Thyroid gland (tissue), 4 donors: Measurements from ENCODE around the gene PLXDC2. TPM values are rescaled to one million over a fixed set of nuclear protein-coding genes. Genes with fewer than 3 reads are reported as not detected.

Experiments
- DNase-seq, 2 donors: peaks; one replicate each; pipeline ENCODE4 v3.0.0-alpha.2; 2019
- H3K27ac ChIP-seq, 3 donors: fragments of 200-600 bp; sonication (generic); 1 replicate in 2 of 3; 2 replicates in 1 of 3; pipeline ENCODE4 v1.5.1; 2016 to 2019; ENCODE audit warnings: mild to moderate bottlenecking in 1 of 3, moderate library complexity in 1 of 3
- H3K27me3 ChIP-seq: fragments of 200-600 bp; sonication (generic); one replicate; pipeline ENCODE4 v1.5.1; 2019
- H3K36me3 ChIP-seq, 2 donors: fragments of 200-600 bp; sonication (generic); one replicate each; pipeline ENCODE4 v1.5.1; 2016 to 2019
- H3K4me1 ChIP-seq, 2 donors: fragments of 200-600 bp; sonication (generic); one replicate each; pipeline ENCODE4 v1.5.1; 2017 to 2019
- H3K4me3 ChIP-seq, 3 donors: fragments of 200-600 bp; sonication (generic); replicated peaks in 1 of 3; 1 replicate in 2 of 3; 2 replicates in 1 of 3; pipeline ENCODE4 v1.5.1; 2016; ENCODE audit warnings: mild to moderate bottlenecking in 1 of 3
- H3K9me3 ChIP-seq: fragments of 200-600 bp; sonication (generic); one replicate; pipeline ENCODE4 v1.5.1; 2017
- CTCF ChIP-seq, 6 experiments: fragments of 200-600 bp in 3 of 6; fragments of 450-650 bp in 3 of 6; sonication (generic) in 3 of 6; IDR thresholded peaks; one replicate each; pipeline ENCODE4 v1.5.1; 2016 to 2019; ENCODE audit warnings: antibody characterized with exemption in 6 of 6, mild to moderate bottlenecking in 2 of 6, inconsistent platforms in 1 of 6, moderate library complexity in 1 of 6
- POLR2A ChIP-seq, 2 donors: fragments of 450-650 bp; IDR thresholded peaks; one replicate each; pipeline ENCODE4 v1.6.1; 2017; ENCODE audit warnings: antibody characterized with exemption in 2 of 2, mild to moderate bottlenecking in 2 of 2, moderate library complexity in 1 of 2
- WGBS, 2 donors: methylation state at CpG; one replicate each; pipeline ENCODE4 v1.1.5; 2017; 5-methylcytosine and 5-hydroxymethylcytosine counted together
- intact Hi-C: fragments of 100-400 bp; cut with DNase I; formaldehyde crosslinking; loops from one replicate; pipeline ENCODE4 v1.15.1; 2023
- total RNA-seq, 4 donors: library from RNA; depleted of rRNA; stranded (reverse); fragments of >200 nt; gene quantifications; one replicate each; pipeline ENCODE4 v1.2.3, GENCODE V29; 2016

PLXDC2 gene
- total RNA-seq, 4 donors from 2014 or later = 44.6 to 91.0 (median 47.6) TPM

DNA sequence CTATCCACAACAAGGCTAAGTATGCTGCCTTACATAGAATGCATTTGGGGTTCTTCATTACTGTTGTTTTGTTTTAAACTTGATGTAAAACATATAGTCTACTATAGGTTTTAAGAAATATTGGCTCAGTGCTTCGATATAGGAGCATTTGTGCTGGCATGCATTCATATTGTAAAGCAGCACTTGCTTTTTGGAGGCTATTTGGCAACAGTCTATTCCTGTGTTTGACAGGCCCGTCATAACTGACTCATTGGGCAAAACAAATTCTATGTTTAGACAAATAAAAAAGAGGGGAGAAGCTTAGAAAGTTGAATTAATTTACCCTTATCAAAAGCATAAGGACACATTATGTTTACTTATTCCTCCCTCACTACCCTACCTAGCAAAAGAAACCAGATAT, 38.4 kb upstream of the PLXDC2 start:
- Histone ChIP-seq H3K36me3 (no peaks in the 10 kb centered on the region), H3K4me1 (no peaks in the 10 kb centered on the region), H3K4me3 (no peak overlapping the region), H3K27me3 (no peaks in the 10 kb centered on the region), H3K27ac (no peak overlapping the region), H3K9me3 (no peaks in the 10 kb centered on the region)
- 42 to 54% methylated on average over 2 of the region's 2 CpGs for WGBS, 2 donors
- TF ChIP-seq POLR2A (IDR thresholded peaks at IDR 0.05) (no peak), CTCF (IDR thresholded peaks at IDR 0.05) (no peak)
- intact Hi-C loops = no loop called here
- no peak for DNase-seq

DNA sequence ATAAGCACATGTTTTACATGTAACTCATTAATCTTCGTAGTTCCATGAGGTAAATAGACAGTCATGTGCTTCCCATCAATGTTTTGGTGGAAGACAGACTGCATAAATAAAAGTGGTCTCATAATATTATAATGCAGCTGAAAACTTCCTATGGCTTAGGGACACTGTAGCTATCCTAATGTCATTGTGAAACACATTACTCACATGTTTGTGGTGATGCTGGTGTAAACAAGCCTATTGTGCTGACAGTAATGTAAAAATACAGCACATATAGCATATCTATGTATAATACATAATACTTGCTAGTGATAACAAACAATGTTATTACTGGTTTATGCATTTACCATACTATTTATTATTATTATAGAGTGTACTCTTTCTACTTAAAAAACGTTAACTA, 37.2 kb upstream of the PLXDC2 start:
- no peaks in the 10 kb centered on the region for H3K27me3 ChIP-seq
- WGBS, 2 donors = 77 to 81% methylated on average over 2 of the region's 2 CpGs
- no peaks in the 10 kb centered on the region for H3K4me1 ChIP-seq
- H3K4me3 ChIP-seq = no peak overlapping the region
- H3K36me3 ChIP-seq = no peaks in the 10 kb centered on the region
- no peak for DNase-seq
- TF ChIP-seq POLR2A (IDR thresholded peaks at IDR 0.05) (no peak), CTCF (IDR thresholded peaks at IDR 0.05) (no peak)
- H3K27ac ChIP-seq = no peak overlapping the region
- intact Hi-C loops = no loop called here
- no peaks in the 10 kb centered on the region for H3K9me3 ChIP-seq

- DNase-seq = no peak
- Histone ChIP-seq H3K36me3 (no peaks in the 10 kb centered on the region), H3K4me3 (no peak overlapping the region), H3K4me1 (no peaks in the 10 kb centered on the region), H3K9me3 (no peaks in the 10 kb centered on the region), H3K27me3 (no peaks in the 10 kb centered on the region), H3K27ac (no peak overlapping the region)
- TF ChIP-seq CTCF (IDR thresholded peaks at IDR 0.05) (no peak), POLR2A (IDR thresholded peaks at IDR 0.05) (no peak)
- intact Hi-C loops = no loop called here
- 71 to 83% methylated on average over 6 of the region's 6 CpGs for WGBS, 2 donors
These were observed 33.7 kb upstream of the PLXDC2 start for GRCh38 chr10:19782430-19783089.

DNA sequence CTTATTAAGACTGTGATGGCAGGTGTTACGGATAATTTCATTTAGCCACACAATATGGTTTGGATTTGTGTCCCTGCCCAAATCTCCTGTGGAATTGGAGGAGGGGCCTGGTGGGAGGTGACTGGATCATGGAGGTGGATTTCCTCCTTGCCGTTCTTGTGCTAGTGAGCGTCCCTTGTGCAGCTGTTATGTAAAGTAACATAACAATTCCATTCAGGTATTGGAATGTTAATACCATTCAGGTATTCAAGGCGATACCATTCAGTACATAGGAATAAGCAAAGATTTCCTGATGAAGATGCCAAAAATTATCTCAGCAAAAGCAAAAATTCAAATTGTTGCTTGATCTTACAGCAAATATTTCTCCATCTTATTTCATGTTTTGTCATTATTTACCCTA, 32.5 kb upstream of the PLXDC2 start:
- no peaks in the 10 kb centered on the region for H3K27me3 ChIP-seq
- intact Hi-C loops = no loop called here
- no peak for DNase-seq
- H3K9me3 ChIP-seq = no peaks in the 10 kb centered on the region
- TF ChIP-seq CTCF (IDR thresholded peaks at IDR 0.05) (no peak), POLR2A (IDR thresholded peaks at IDR 0.05) (no peak)
- no peak overlapping the region for H3K27ac ChIP-seq
- H3K4me3 ChIP-seq = no peak overlapping the region
- WGBS, 2 donors = 89 to 92% methylated on average over 4 of the region's 4 CpGs
- H3K36me3 ChIP-seq = no peaks in the 10 kb centered on the region
- H3K4me1 ChIP-seq = no peaks in the 10 kb centered on the region

DNA sequence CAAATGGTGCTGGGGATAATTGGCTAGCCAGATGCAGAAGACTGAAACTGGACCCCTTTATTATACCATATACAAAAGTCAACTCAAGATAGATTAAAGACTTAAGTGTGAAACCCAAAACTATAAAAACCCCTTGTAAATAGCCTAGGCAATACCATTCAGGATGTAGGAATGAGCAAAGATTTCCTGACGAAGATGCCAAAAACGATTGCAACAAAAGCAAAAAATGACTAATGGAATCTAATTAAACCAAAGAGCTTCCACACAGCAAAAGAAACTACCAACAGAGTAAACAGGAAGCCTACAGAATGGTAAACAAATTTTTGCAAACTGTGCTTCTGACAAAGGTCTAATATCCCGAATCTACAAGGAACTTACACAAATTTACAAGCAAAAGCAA, 30.9 kb upstream of the PLXDC2 start:
- no peak overlapping the region for H3K27ac ChIP-seq
- no peak overlapping the region for H3K4me3 ChIP-seq
- intact Hi-C loops = no loop called here
- H3K9me3 ChIP-seq = no peaks in the 10 kb centered on the region
- 74 to 77% methylated on average over 3 of the region's 3 CpGs for WGBS, 2 donors
- DNase-seq = no peak
- no peaks in the 10 kb centered on the region for H3K4me1 ChIP-seq
- H3K36me3 ChIP-seq = no peaks in the 10 kb centered on the region
- H3K27me3 ChIP-seq = no peaks in the 10 kb centered on the region
- TF ChIP-seq POLR2A (IDR thresholded peaks at IDR 0.05) (no peak), CTCF (IDR thresholded peaks at IDR 0.05) (no peak)
